Neural crest cell (in vitro differentiated cells): ENCODE measurements around the gene BRIP1. TPM values are rescaled to one million over a fixed set of nuclear protein-coding genes. Genes with fewer than 3 reads are reported as not detected.

ENCODE experiments used
- DNase-seq: peaks from one replicate; pipeline ENCODE4 v3.0.0; 2021; ENCODE audit warnings: low read depth, mixed read lengths, low spot score
- H3K27ac Mint-ChIP-seq: one replicate; pipeline ENCODE4 v1.8.0; 2021; ENCODE audit warnings: mild to moderate bottlenecking, mixed read lengths; ENCODE audit not compliant: unreplicated experiment
- H3K27me3 Mint-ChIP-seq: 2 replicates; pipeline ENCODE4 v1.8.0; 2021; ENCODE audit warnings: low read depth, mild to moderate bottlenecking, mixed read lengths
- H3K36me3 Mint-ChIP-seq: 2 replicates; pipeline ENCODE4 v1.8.0; 2021; ENCODE audit warnings: low read depth, mild to moderate bottlenecking, mixed read lengths
- H3K4me1 Mint-ChIP-seq: 2 replicates; pipeline ENCODE4 v1.8.0; 2021; ENCODE audit warnings: mixed read lengths
- H3K4me3 Mint-ChIP-seq: one replicate; pipeline ENCODE4 v1.8.0; 2021; ENCODE audit warnings: mild to moderate bottlenecking, mixed read lengths
- H3K9me3 Mint-ChIP-seq: 2 replicates; pipeline ENCODE4 v1.8.0; 2021; ENCODE audit warnings: mixed read lengths
- CTCF ChIP-seq: fragments of 200-600 bp; sonication (generic); conservative IDR thresholded peaks from 2 replicates; pipeline ENCODE4 v1.5.0; 2021; ENCODE audit warnings: antibody characterized with exemption, mild to moderate bottlenecking
- total RNA-seq: library from RNA; stranded (reverse); gene quantifications from 2 replicates; pipeline ENCODE4 v1.2.1, GENCODE V29; 2021

BRIP1 gene
- total RNA-seq, 1 donor from 2014 or later = 31.4 TPM

GRCh38 chr17:61650749-61651148 lies 212.6 kb downstream of the BRIP1 start:
- TF ChIP-seq CTCF = no peak
- no peak for DNase-seq
- no peak overlapping the region for H3K27ac Mint-ChIP-seq
- H3K27me3 Mint-ChIP-seq = no peaks in the 10 kb centered on the region
- H3K4me1 Mint-ChIP-seq = no peaks in the 10 kb centered on the region
- no peak overlapping the region for H3K4me3 Mint-ChIP-seq
- H3K36me3 Mint-ChIP-seq = peaks cover 11% of the 10 kb centered on the region
- H3K9me3 Mint-ChIP-seq = peaks cover 26% of the 10 kb centered on the region

GRCh38 chr17:61648587-61648986 lies 214.7 kb downstream of the BRIP1 start:
- H3K4me1 Mint-ChIP-seq = no peaks in the 10 kb centered on the region
- H3K27me3 Mint-ChIP-seq = peaks cover 3% of the 10 kb centered on the region
- no peak overlapping the region for H3K27ac Mint-ChIP-seq
- no peak overlapping the region for H3K4me3 Mint-ChIP-seq
- H3K36me3 Mint-ChIP-seq = peaks cover 11% of the 10 kb centered on the region
- no peak for DNase-seq
- H3K9me3 Mint-ChIP-seq = peaks cover 26% of the 10 kb centered on the region
- TF ChIP-seq CTCF = no peak

- H3K27ac Mint-ChIP-seq = no peak overlapping the region
- TF ChIP-seq CTCF = no peak
- H3K4me1 Mint-ChIP-seq = no peaks in the 10 kb centered on the region
- peaks cover 11% of the 10 kb centered on the region for H3K36me3 Mint-ChIP-seq
- no peak overlapping the region for H3K4me3 Mint-ChIP-seq
- peaks cover 3% of the 10 kb centered on the region for H3K27me3 Mint-ChIP-seq
- DNase-seq = no peak
- peaks cover 15% of the 10 kb centered on the region for H3K9me3 Mint-ChIP-seq
Measured at GRCh38 chr17:61647047-61647446, 216.3 kb downstream of the BRIP1 start.

- no peak for TF ChIP-seq CTCF
- Mint-ChIP-seq H3K4me1 (no peaks in the 10 kb centered on the region), H3K27me3 (peaks cover 3% of the 10 kb centered on the region), H3K4me3 (no peak overlapping the region), H3K27ac (no peak overlapping the region), H3K9me3 (peaks cover 10% of the 10 kb centered on the region), H3K36me3 (peaks cover 8% of the 10 kb centered on the region)
- DNase-seq = no peak
Measured at GRCh38 chr17:61646482-61646881, 216.8 kb downstream of the BRIP1 start.

- no peaks in the 10 kb centered on the region for H3K4me1 Mint-ChIP-seq
- DNase-seq = no peak
- peaks cover 7% of the 10 kb centered on the region for H3K36me3 Mint-ChIP-seq
- TF ChIP-seq CTCF = no peak
- H3K9me3 Mint-ChIP-seq = peaks cover 8% of the 10 kb centered on the region
- H3K27me3 Mint-ChIP-seq = peaks cover 3% of the 10 kb centered on the region
- no peak overlapping the region for H3K27ac Mint-ChIP-seq
- H3K4me3 Mint-ChIP-seq = no peak overlapping the region
Measured at GRCh38 chr17:61645920-61646319, 217.4 kb downstream of the BRIP1 start.
